Epithelial cell of umbilical artery (primary cell): Measurements from ENCODE around the gene HSD17B4. TPM values are rescaled to one million over a fixed set of nuclear protein-coding genes. Genes with fewer than 3 reads are reported as not detected.

Experiments
- total RNA-seq: library from RNA; depleted of rRNA; stranded (reverse); fragments of >200 nt; gene quantifications from 2 replicates; pipeline ENCODE4 v1.2.3, GENCODE V29; 2014

Gene HSD17B4, protein sequence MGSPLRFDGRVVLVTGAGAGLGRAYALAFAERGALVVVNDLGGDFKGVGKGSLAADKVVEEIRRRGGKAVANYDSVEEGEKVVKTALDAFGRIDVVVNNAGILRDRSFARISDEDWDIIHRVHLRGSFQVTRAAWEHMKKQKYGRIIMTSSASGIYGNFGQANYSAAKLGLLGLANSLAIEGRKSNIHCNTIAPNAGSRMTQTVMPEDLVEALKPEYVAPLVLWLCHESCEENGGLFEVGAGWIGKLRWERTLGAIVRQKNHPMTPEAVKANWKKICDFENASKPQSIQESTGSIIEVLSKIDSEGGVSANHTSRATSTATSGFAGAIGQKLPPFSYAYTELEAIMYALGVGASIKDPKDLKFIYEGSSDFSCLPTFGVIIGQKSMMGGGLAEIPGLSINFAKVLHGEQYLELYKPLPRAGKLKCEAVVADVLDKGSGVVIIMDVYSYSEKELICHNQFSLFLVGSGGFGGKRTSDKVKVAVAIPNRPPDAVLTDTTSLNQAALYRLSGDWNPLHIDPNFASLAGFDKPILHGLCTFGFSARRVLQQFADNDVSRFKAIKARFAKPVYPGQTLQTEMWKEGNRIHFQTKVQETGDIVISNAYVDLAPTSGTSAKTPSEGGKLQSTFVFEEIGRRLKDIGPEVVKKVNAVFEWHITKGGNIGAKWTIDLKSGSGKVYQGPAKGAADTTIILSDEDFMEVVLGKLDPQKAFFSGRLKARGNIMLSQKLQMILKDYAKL
- 175 and 189 TPM in 2 replicates for total RNA-seq

DNA sequence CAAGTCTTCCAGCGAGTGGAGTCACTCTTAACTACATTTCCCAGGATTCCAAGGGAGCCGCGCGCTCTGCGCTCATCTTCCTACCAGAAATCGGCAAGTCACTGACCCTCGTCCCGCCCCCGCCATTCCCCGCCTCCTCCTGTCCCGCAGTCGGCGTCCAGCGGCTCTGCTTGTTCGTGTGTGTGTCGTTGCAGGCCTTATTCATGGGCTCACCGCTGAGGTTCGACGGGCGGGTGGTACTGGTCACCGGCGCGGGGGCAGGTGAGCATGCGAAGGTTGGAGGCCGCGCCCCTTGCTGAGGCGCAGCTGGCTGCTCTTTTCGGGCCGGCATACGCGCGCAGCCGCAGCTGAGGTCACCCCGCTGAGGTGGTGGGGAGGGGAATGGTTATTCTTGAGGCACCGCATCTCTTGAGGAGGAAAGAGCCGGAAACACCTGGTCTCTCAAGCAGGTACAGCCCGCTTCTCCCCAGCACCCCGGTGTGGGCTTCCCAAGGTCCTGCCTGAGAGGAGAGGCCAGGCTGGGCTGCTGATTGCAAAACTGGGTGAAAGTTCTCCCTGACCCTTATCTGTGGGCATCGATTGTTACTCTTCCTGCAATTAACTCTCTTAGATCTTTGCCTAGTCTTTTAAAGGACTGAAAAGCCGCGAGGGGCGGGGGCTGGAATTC lies at the start of gene HSD17B4:
HSD17B4 (plus strand) TSS at position 125 of the 667 bp plus-strand sequence; CDS start at position 204, 79 bp downstream.

Other genes starting within 250 kb of the HSD17B4 start
- 12.3 and 15.6 TPM in 2 replicates for gene TNFAIP8, start 96.5 kb upstream of the HSD17B4 start, total RNA-seq
- gene FAM170A, start 177.1 kb downstream of the HSD17B4 start, total RNA-seq: not detected in 2 replicates